GM10248 (cell line): ENCODE results near the gene HTRA3.

Experiments used
- CTCF ChIA-PET: fragments of 300-600 bp; sonication (Branson Sonifier 250); formaldehyde crosslinking; extraction: SDS; loops from one replicate; lab custom pipeline; 2021; ENCODE audit warnings: antibody characterized with exemption; lab: Yijun Ruan, JAX
- POLR2A ChIA-PET: fragments of 350-650 bp; sonication (Branson Sonifier 250); formaldehyde crosslinking; extraction: SDS; loops from one replicate; lab custom pipeline; 2020; ENCODE audit warnings: antibody characterized with exemption; lab: Yijun Ruan, JAX
- DNase-seq: peaks from one replicate; pipeline ENCODE4 v3.0.0; 2012; ENCODE audit errors: extremely low spot score
- TF ChIP-seq, protein P1 (sequence below): IDR thresholded peaks from 2 replicates; pipeline ENCODE4 v1.5.1; 2012; ENCODE audit warnings: mild to moderate bottlenecking, low read depth; ENCODE audit errors: extremely low read depth, missing control alignments, control extremely low read depth

Gene HTRA3

DNA sequence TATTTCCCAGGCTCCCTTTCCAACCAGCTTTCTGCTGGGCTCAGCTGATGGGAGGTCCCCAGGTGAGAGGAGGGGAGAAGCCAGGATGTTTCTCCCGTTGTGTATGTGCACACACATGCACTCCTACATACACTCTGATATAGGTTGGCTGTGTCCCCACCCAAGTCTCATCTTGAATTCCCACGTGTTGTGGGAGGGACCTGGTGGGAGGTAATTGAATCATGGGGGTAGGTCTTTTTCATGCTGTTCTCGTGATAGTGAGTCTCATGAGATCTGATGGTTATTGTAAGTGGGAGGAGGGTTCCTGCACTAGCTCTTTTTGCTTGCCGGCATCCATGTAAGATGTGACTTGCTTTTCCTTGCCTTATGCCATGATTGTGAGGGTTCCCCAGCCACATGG lies 11.7 kb upstream of the HTRA3 start:
- ChIA-PET CTCF (interaction anchor here (4.3 kb wide), 1 partner anchor 15 kb away, joined by 15 read pairs; no protein-coding TSS in a partner anchor), POLR2A (no interaction called here)
- DNase-seq = no peak
- TF ChIP-seq, protein P1, sequence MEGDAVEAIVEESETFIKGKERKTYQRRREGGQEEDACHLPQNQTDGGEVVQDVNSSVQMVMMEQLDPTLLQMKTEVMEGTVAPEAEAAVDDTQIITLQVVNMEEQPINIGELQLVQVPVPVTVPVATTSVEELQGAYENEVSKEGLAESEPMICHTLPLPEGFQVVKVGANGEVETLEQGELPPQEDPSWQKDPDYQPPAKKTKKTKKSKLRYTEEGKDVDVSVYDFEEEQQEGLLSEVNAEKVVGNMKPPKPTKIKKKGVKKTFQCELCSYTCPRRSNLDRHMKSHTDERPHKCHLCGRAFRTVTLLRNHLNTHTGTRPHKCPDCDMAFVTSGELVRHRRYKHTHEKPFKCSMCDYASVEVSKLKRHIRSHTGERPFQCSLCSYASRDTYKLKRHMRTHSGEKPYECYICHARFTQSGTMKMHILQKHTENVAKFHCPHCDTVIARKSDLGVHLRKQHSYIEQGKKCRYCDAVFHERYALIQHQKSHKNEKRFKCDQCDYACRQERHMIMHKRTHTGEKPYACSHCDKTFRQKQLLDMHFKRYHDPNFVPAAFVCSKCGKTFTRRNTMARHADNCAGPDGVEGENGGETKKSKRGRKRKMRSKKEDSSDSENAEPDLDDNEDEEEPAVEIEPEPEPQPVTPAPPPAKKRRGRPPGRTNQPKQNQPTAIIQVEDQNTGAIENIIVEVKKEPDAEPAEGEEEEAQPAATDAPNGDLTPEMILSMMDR = no peak

DNA sequence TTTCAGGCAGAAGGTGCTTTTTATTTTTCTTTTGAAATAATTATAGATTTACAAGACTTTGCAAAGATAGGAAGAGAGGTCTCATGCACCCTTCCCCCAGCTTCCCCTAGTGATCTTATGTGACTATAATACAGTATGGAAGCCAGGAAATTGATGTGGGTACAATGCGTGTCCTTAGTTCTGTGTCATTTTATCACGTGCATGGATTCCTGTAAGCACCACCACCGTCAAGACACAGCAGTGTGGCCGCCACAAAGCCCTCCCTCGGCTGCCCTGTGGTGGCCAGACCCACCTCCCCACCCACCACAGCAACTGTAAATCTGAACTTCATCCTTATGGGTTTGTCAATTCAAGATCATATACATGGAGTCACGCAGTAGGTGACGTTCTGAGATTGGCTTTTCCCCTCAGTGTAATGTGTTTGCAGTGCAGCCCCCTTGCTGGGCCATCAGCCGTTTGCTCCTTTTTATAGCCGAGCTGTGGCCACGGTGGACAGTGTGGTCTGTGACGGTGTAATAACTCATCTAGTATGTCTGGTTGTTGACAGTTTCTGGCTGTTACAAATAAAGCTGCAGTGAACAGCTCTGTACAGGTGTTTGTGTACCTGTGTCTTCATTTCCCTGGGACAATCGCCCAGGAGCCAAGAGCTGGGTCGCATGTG lies 10.9 kb upstream of the HTRA3 start:
- no peak for DNase-seq
- TF ChIP-seq, protein P1 = no peak
- ChIA-PET CTCF (interaction anchor here (4.3 kb wide), 1 partner anchor 16 kb away, joined by 15 read pairs; no protein-coding TSS in a partner anchor), POLR2A (no interaction called here)

DNA sequence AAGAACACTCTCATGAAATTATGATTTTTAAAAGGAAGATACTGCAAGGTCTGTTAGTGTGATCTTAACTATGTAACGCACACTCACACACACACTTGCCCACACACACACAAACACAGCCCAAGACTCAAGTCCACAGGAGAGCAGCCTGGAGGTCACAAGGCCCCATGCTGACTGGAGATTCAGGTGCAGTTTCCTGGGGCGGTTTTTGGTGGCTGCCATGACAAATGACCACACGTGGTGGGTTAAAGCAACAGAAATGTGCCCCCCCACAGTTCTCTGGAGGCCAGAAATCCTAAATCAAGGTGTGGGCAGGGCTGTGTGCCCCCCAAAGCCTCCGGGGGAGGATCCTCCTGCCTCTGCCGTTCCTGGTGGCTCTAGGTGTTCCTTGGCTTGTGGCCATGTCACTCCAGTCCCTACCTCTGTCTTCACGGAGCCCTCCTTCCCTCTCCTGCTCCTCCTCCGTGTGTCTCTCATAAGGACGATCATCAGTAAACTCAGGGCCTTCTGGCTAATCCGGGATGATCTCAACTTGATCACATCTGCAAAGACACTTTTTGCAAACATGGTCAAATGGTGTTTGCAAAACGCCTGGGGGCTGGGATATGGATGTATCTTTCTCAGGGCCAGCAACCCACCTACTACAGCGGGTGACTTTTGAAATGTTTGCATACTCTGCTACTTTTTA lies 9.7 kb upstream of the HTRA3 start:
- CTCF ChIA-PET = no interaction called here
- POLR2A ChIA-PET = no interaction called here
- no peak for DNase-seq
- TF ChIP-seq, protein P1 = no peak

DNA sequence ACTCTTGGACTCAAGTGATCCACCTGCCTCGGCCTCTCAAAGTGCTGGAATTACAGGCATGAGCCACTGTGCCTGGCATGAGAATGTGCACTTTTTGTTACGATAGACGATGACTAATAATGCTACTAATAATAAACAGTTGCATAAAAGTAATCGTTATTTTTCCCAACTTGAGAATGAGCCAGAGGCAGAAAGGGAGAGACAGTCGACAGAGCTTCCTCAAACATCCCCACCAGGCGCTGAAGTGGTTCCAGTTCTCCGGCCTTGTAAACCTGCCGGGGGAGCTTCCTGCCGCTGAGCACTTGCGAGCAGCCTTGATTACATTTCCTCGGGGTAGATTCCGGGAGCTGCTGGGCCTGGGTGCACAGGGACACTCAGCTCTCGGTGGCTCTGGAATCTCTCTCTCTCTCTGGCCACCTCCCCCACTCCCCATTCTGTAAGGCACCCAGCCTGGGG lies 8.9 kb upstream of the HTRA3 start:
- CTCF ChIA-PET = no interaction called here
- TF ChIP-seq, protein P1 = no peak
- no peak for DNase-seq
- POLR2A ChIA-PET = no interaction called here

DNA sequence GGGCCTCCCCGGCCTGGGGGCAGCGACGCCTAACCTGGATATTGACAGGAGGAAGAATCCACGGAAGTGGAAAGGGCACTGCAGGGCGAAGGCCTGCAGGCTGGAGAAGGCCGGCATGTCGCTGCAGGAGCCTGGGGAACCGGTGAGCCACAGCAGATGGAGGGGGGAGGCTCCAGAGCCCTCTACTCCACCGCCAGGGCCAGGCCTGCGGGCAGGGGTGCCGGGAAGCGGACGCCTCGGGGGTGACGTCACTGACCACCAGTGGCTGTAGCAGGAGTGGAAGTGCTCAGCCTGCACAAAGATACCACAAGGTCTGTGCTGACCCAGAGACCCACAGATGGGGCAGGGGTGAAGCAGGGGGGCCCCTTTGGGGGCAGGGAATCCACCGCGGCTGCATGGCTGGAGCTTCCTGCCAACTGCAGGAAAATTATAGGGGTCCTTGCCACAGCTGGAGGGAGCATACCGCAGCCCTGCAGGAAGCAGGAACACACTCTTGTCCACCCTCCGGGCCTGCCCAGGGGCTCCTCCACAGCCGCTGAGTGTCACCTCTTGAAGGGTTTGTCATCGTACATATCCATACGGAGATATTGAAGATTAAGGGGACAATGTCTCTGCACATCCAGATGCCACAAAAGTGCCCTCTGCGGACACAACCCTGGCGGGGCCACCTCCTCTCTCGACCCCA lies 7.6 kb upstream of the HTRA3 start:
- DNase-seq = no peak
- ChIA-PET POLR2A (no interaction called here), CTCF (no interaction called here)
- TF ChIP-seq, protein P1 = no peak

DNA sequence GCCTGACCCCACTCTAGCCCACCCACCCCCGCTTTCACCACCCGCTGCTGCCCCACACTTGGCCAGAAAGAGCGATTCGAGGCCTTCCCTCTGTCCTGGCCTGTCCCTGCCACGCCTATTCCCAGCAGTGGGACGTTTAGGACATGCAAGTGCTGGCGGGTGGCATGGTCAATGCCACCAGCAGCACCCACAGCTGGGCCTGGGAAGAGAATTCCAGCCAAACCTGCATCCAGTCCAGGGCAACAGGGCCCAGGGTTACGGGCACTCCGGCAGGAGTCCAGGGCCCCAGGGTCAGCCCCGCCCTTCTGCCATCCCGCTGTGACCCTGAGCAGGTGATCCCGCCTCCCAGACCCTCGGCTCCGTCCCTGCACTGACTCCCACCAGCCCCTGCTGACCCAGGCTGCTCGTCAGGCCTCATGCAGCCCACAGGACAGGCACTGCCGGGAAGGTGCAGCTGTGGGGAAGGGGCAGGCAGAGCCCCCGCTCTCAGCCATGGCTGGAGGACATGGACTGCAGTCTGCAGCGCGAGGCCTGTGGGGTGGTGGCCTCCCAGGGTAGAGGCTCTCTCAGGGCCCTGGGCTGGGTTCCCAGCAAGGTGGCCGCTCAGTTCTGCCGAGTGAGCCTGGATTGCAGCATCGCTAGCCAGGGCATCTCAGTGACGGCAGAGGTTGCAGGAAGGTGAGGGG lies 6.8 kb upstream of the HTRA3 start:
- ChIA-PET CTCF (no interaction called here), POLR2A (interaction anchor here (0.7 kb wide), 1 partner anchor 38 kb away, joined by 3 read pairs; no protein-coding TSS in a partner anchor)
- TF ChIP-seq, protein P1 = no peak
- DNase-seq = no peak
